Ishikawa (cell line): ENCODE results near the gene IRF2.

ENCODE experiments used
- CEBPB ChIP-seq: IDR thresholded peaks from 2 replicates; pipeline ENCODE4 v1.6.1; 2012
- EGR1 ChIP-seq: IDR thresholded peaks from 2 replicates; pipeline ENCODE4 v1.6.1; 2012
- EP300 ChIP-seq: IDR thresholded peaks from 2 replicates; pipeline ENCODE4 v1.6.1; 2012; ENCODE audit warnings: borderline replicate concordance
- NFIC ChIP-seq: IDR thresholded peaks from 2 replicates; pipeline ENCODE4 v1.6.1; 2012
- REST ChIP-seq: IDR thresholded peaks from 2 replicates; pipeline ENCODE4 v1.6.1; 2012; ENCODE audit warnings: low read depth, mild to moderate bottlenecking
- TAF1 ChIP-seq: IDR thresholded peaks from 2 replicates; pipeline ENCODE4 v1.6.1; 2012; ENCODE audit warnings: low read depth, mild to moderate bottlenecking
- TEAD4 ChIP-seq: IDR thresholded peaks from 2 replicates; pipeline ENCODE4 v1.6.1; 2012
- USF1 ChIP-seq: IDR thresholded peaks from 2 replicates; pipeline ENCODE4 v1.6.1; 2012
- YY1 ChIP-seq: IDR thresholded peaks from 2 replicates; pipeline ENCODE4 v1.6.1; 2012; ENCODE audit warnings: low read depth
- TF ChIP-seq, protein P1 (sequence below): IDR thresholded peaks from 2 replicates; pipeline ENCODE4 v1.6.1; 2012

DNA sequence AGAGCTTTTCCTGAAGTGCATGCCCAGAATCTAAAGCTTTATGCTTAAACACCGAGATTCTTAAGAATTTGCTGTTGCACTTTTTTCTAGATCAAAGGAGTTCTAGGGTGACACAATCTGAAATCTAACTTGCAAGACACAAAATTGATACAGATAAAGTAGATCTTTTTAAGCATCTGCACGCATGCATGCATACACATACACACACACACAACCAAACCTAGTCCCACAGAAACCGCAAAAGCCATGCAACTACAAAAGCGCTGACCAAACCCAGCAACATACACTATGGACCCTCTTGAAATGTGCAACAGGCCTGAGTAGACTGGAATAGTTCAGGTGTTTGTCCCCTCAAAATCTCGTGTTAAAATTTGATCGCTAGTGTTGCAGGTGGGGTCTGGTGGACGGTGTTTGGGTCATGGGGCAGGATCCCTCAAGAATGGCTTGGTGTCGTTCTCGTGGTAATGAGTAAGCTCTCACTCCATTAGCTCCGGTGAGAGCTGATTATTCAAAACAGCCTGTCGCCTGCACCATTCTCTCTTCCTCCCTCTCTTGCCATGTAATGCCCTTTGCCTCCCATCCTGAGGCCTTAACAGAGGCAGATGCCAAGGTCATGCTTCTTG, 52.7 kb downstream of the IRF2 start:
- TF ChIP-seq TEAD4 (no peak), EGR1 (no peak), NFIC (no peak), EP300 (no peak), CEBPB (no peak), TAF1 (no peak), YY1 (no peak), REST (no peak), USF1 (no peak)
- TF ChIP-seq, protein P1, sequence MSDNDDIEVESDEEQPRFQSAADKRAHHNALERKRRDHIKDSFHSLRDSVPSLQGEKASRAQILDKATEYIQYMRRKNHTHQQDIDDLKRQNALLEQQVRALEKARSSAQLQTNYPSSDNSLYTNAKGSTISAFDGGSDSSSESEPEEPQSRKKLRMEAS: no peak
